Activated CD4-positive, alpha-beta T cell treated with anti-CD3 and anti-CD28 coated beads for 24 hours (primary cell): ENCODE data around the gene SMG9.

Experiments
- DNase-seq, 2 donors: peaks; one replicate each; pipeline ENCODE4 v3.0.0-alpha.2; 2020; ENCODE audit warnings: low read depth in 2 of 2

Gene SMG9

DNA sequence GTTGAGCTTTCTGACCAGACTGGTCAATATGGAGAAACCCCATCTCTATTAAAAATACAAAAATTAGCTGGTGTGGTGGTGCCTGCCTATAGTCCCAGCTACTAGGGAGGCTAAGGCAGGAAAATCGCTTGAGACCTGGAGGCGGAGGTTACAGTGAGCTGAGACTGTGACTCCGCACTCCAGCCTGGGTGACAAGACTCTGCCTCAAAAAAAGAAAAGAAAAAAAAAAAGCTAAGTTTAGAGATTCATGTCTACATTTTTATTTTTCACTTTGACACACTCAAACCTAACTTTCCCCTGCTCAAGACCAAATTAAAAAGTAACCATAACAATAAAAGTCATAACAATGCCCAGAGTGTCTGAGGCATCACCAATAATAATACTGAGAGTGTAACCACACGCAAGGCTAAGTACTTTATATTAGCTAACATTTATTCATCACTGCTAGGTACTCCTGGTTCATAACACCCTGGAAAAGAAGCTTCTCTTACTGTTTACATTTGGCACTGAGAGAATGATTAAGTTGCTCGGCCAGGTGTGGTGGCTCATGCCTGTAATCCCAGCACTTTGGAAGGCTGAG lies 33.2 kb downstream of the SMG9 start:
- no peak for DNase-seq

DNA sequence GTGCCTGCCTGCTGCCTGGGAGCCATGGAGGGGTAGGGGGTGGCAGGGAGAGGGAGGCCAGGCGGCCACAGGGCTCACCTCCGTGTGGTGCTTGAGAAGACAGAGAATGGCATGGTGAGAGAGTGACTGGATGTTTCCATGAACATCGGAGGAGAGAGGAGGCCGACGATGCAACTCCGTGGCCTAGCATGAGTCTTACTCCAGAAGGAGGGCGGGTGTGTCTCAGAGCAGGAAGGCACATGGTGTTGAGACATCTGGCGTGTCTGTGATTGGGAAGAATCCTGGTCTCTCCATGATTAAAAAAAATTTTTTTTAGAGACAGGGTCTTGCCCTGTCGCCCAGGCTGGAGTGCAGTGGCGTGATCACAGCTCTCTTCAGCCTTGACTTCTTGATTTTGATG lies 33.8 kb downstream of the SMG9 start:
- no peak for DNase-seq

DNA sequence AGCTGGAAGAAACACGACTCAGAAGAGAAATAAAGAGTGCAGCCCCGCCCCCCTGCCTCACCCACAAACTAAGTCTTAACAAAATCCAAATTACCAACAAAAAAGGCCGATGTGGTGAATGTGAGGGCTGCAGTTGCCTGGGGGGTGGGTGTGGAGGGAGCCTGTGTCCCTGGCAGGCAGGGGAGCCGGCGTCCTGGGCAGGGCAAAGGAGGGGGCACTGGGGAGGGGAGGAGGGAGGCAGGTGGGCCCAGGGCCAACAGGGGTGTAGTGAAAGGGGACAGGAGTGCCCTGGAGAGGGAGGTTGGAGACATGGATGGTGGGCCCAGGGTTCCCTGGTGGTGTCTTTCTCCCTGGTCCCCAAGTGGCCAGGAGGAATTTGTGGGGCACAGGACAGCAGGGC lies 34.8 kb downstream of the SMG9 start:
- no peak for DNase-seq

DNA sequence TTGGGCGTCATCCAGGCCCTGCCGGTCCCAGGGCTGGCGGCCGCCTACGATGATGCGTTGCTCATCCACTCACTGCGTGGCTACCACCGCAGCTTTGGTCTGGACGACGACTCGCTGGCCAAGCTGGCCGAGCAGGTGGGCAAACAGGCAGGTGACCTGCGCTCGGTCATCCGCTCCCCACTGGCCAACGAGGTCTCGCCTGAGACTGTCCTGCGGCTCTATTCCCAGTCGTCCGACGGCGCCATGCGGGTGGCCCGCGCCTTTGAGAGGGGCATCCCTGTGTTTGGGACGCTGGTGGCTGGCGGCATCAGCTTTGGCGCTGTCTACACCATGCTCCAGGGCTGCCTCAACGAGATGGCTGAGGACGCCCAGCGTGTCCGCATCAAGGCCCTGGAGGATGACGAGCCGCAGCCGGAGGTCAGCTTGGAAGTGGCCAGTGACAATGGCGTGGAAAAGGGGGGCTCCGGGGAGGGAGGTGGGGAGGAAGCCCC lies 35.3 kb downstream of the SMG9 start:
- DNase-seq: no peak

DNA sequence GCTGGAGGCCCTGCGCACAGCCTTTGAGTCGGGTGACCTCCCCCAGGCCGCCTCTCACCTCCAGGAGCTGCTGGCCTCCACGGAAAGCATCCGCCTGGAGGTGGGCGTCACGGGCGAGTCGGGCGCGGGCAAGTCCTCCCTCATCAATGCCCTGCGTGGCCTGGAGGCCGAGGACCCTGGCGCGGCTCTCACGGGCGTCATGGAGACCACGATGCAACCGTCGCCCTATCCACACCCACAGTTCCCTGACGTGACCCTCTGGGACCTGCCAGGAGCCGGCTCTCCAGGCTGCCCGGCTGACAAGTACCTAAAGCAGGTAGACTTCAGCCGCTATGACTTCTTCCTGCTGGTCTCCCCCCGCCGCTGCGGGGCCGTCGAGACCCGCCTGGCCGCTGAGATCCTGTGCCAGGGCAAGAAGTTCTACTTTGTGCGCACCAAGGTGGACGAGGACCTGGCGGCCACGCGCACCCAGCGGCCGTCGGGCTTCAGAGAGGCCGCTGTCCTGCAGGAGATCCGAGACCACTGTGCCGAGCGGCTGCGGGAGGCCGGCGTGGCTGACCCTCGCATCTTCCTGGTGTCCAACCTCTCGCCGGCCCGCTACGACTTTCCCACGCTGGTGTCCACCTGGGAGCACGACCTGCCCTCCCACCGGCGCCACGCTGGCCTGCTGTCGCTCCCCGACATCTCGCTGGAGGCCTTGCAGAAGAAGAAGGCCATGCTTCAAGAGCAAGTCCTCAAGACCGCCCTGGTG lies 36.0 kb downstream of the SMG9 start:
- DNase-seq: no peak

DNA sequence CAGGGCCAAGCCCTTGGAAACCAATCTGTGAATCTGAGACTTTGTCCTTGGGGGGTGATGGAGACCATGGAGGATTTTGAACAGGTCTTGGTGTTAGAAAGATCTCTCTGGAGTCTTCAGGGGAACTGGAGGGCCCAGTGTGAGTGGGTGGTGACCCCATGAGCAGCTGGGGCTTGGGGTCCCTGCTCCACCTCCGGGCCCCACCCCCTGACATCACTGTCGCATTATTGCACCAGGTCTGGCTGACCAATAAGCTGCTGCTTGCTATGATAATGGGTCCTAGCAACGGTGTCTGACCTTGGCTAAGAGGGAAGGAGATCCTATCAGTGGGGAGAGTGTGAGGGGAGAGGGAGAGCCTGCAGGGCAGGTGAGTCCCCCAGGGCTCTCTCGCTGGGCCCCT lies 39.0 kb downstream of the SMG9 start, which contains the start of gene IRGC:
Gene IRGC, plus strand, starts transcription at position 301 of the 400 bp plus-strand sequence. CDS start 2,483 bp downstream, outside the sequence.
- no peak for DNase-seq

DNA sequence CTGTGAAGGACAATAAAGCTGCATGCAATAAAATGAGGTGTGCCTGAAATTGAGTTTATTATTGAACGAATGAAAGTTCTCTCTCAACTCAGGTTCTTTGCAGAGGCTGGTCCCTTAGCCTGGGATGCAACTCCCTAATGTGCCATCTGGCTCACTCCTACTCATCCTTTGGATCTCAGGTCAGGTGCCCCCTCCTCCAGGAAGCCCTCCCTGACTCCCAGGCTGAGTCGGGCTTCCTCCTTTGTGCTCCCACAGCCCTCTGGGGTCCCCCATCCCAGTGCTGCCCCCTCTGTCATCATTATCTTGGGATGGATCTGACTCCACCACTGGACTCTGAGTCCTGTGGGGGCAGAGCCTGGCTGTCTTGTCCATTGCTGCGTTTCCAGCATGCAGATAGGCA lies 41.6 kb downstream of the SMG9 start:
- DNase-seq: no peak

DNA sequence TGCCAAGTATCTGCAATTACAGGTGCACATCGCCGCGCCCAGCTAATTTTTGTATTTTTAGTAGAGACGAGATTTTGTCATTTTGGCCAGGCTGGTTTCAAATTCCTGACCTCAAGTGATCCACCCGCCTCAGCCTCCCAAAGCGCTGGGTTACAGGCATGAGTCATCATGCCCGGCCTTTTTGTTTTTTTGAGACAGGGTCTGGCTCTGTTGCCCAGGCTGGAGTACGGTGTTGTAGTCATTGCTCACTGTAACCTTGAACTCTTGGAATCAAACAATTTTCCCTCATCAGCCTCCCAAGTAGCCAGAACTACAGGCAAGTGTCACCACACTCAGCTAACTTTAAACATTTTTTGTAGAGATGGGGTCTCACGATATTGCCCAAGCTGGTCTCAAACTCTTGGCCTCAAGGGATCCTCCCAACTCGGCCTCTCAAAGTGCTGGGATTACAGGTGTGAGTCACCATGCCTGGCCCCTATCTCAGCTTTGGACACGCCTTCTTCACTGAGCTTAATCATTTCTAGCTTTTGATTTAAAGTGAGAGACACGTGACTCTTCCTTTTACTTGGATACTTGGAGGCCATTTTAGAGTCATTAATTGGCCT lies 42.9 kb downstream of the SMG9 start:
- no peak for DNase-seq

DNA sequence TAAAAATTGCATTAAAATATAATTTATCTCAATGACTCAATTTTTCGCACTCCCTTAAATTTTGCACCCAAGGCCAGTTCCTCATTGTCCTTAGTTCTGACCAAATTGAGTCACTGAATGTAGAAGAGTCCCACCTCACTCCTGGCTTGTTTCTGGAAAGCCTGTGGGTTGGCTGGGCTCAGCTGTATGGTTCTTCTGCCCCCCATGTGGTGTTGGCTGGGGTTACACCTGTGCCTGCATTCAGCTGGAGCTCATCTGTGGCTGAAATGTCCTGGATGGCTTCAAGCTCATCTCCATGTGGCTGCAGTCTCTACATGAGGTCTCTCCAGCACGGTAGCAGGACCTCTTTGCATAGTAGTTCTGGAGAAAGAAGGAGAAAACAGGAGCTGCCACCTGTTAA lies 46.0 kb downstream of the SMG9 start:
- DNase-seq: no peak

DNA sequence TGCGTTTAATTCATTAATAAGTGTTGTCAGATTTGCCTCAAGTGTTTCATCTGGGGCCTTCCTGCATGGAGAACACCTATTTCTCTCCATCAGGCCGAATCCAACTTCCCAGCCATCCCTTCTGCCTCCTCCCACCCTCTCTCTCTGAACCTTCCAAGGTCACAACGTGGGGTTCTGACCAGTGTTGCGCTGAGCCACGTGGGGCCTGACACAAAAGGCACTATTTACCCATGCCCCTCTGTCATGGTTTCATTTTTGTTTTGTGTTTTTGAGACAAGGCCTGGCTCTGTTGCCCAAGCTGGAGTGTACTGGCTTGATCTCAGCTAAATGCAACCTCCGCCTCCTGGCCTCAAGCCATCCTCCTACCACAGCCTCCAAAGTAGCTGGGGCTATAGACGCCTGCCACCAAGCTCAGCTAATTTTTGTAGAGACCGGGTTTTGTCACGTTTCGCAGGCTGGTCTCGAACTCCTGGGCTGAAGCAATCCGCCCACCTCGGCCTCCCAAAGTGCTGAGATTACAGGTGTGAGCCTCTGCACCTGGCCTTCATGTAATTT lies 47.5 kb downstream of the SMG9 start:
- no peak for DNase-seq

DNA sequence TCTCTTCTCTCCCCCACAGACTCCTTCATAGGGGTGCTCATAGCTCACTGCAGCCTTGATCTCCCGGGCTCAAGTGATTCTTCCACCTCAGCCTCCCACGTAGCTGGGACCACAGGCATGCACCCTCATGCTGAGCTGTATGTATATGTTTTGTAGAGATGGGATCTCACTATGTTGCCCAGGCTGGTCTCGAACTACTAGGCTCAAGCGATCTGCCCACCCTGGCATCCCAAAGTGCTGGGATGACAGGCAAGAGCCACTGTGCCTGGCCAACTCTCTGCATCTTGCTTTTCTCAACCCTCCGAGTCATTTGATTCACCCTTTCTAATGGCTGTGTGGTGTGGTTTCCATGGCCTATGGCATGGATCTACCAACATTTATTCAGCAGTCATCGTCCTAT lies 49.0 kb downstream of the SMG9 start:
- no peak for DNase-seq

DNA sequence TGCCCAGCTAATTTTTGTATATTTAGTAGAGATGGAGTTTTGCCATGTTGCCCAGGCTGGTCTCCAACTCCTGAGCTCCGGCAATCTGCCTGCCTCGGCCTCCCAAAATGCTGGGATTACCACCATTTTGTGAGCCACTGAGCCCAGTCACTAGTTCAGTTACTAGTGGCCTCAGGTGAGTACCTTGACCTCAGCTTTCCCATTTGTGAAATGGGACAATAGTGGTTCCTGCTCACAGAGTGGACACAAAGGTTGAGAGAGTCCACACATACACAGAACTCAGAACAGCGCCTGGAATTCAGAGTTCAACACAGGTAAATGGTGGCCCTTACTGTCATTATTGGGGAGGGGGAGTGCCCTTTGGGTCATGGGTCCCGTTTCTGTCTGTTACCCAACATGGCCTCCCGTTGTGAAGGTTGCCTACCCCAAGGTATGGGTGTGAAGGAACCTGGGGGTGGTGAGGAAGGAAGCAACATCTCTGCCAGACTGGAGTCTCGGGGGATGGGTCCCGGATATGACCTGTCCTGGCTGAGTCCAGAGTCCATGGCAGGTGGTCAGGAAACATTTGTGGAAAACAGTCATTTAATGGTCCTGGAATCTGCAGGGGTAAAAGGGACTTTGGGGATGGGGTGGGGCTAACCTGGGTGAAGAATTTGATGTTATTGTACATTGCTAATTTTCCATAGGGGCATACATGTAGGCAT lies 50.6 kb downstream of the SMG9 start:
- no peak for DNase-seq

DNA sequence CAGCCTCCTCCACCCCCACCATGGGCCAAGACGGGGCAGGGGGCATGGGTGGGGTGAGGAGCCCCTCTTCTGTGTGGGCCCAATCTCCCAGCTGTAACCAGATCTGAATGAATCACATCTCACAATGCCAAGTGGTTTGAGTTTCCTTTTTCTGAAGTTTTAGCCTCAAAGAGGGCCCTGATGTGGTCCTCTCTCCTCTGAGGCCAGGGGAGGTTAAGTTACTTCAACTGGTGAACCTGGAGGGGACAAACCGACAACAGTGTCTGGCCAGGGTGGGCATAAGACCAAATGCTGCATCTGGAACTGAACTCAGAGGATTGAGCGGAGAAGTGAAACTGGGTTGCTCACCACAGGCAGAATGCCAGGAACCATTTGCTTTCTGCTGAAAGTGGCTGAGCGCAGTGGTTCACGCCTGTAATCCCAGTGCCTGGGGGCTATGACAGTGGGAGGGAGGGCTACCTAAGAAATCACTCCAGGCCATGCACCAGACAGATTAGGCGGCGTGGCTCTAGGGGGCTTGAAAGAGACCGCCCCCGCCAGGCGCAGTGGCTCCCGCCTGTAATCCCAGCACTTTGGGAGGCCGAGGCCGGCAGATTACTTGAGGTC lies 54.3 kb downstream of the SMG9 start:
- DNase-seq: no peak

DNA sequence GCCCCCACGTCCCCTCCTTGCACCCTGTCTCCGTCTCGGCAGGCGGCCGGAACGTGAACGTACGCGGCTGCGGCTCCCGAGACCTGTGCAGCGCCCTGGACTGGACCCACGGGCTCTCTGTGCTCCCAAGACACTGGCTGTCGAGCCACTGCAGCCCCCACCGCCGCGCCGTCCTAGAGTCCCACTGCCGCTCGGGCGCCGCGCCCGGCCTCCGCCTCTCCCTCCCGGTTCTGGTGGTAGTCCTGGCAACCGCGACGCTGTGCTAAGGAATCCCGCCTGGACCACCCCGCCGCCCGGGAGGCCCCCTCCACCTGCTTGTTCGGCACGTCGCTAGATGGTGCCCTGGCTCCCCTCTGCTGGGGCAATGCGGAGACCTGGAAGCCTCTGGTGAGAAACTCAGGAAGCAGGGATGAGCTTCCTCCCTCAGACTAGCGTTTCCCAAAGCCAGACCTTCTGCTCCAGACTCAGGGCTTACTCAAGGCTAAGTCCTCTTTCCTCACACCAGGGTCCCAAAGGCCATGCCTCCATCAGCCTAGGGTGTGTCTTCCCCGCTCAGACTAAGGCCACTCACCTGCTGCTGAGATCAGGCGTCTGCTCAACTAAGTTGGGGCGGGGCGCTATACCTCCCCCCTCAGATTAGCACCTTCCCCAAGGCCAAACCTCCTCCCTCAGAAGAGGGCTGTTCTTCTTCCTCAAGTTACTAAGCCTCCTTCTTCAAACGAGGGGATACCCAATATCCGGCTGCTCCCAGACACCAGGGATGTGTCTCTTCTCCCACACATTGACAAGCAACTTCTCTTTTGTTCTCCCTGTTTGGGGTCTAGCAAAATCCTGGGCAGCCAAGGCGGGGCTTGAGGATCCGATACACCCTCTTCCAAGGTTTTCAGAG lies 55.0 kb downstream of the SMG9 start:
- no peak for DNase-seq

DNA sequence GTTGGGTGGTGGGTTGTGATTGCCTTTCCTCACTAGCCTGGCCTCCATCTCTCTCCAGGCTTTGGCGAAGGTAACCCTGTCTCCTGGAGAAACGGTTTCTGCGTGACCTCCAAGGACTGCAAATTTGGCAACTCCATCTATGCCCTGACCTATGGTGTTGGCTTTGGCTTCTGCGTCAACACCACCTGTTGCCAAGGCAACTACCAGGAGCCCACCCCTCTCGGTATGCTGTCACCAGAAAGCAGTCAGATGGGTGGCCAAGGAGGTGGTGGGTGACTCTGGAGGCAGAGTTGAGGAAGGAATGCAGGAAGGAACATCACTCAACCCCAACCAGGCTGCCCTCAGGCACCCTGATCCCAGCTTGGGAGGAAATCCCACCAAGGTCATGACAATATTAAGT lies 57.5 kb downstream of the SMG9 start:
- DNase-seq: no peak

DNA sequence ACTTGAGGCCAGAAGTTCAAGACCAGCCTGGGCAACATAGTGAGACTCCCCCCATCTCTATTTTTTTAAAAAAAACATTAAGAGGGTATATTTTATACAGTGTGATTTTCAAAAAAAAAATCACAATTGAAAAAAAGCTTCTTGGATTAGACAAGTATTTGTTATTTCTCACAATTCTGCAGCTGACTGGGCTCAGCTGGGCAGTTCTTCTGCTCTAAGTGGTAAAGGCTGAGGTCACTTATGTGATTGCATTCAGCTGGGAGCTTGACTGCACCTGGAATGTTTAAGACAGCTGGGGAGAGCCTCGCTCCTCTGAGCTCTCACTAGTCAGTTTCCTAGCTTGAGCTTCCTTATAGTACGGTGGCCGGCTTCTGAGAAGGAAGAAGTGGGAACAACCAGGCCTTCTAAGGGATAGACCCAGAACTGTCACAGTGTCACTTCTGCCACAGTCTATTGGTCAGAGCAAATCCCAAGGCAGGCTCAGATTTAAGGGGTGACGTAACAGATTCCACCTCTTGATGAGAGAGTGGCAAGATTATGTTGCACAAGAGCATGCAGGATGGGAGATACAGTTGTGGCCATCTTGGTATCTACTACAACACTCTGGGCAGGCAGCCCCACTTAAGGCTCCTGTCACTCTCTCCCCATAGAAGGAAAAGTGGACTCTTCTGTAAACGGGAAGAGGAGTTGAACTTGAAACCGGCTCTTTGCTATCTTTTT lies 58.6 kb downstream of the SMG9 start:
- no peak for DNase-seq

DNA sequence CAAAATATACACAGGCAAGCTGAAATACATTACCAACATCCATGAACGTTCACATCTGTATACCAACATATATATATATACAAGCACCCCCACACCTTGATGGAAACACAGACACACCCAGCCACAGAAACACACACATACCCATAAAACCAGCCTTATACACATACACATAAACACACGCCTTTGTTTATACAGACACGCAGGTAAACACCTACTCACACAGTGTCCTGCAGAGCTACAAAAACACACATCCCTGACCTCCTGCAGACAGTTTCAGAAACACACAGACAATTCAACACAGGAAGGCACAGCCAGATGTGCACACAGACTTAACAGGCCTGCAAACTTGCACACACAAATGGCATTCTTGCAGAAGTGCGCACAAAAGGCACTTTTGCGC lies 60.2 kb downstream of the SMG9 start:
- no peak for DNase-seq

DNA sequence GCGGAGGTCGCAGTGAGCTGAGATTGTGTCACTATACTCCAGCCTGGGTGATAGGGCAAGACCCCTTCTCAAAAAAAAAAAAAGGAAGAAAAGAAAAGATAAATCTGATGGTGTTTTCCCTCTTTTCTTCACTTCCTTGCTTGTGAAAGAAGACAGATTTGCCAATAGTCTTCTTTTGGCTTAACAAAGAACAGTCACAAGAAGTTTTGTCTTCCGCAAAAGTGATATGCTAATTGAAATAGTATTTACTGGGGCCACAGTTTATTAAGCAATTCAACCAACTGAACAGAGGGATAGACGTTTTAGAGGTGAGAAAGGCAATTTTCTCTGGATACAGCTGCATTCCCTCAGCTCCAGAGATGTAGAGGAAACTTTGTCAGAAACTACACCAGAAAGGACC lies 61.9 kb downstream of the SMG9 start:
- no peak for DNase-seq

DNA sequence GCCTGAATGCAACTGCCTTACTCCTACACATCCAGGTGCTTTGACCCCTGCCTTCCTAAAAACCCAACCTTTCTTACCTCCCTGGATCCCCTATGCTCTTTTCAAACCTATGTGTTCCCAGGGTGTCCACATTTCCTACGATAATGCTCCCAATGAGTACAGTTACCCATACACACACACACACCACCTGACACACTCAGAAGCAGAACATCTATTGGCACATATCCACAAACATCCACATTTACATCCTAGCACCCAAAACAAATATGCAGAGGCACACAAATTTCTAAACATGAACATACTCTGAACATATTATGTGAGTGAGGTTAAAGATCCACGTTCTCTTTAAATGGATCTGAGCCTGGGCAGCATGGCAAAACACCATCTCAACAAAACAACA lies 62.4 kb downstream of the SMG9 start:
- DNase-seq: no peak

DNA sequence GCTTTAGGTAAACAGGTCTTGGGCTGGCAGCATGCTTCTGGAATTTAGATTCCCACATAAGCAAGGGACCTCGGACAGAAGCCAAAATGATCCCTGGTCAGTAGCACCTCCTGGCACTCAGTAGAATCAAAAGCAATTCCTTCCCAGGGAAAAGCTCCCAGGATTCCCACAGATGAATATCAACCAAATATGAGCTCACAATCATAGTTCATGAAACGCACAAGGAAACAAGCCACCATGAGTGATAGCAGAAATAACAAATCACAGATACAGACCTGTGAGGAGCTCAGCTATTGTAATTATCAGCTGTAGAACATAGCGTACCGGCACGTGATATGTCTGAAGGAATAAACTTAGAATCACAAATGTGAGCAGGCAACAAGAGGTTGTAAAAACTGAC lies 63.0 kb downstream of the SMG9 start:
- no peak for DNase-seq
